NCI-H460 (cell line): ENCODE data around the gene STS. TPM values are rescaled to one million over a fixed set of nuclear protein-coding genes. Genes with fewer than 3 reads are reported as not detected.
A peak's percentile ranks its signal among the peaks of the same experiment; 100 is the strongest.

ENCODE experiments used
- DNase-seq: peaks from one replicate; pipeline ENCODE4 v3.0.0-alpha.2; 2016; ENCODE audit warnings: low read depth; ENCODE audit errors: extremely low read depth
- polyA plus RNA-seq: library from polyadenylated mRNA; depleted of rRNA; stranded (reverse); fragments of >200 nt; gene quantifications from 2 replicates; pipeline ENCODE4 v1.2.3, GENCODE V29; 2014; cell fraction: nucleus; rRNA removed
- total RNA-seq: library from RNA; depleted of rRNA; stranded (reverse); fragments of >200 nt; shearing (Covaris generic); gene quantifications from 2 replicates; pipeline ENCODE4 v1.2.3, GENCODE V29; 2014; rRNA removed

The STS gene, protein sequence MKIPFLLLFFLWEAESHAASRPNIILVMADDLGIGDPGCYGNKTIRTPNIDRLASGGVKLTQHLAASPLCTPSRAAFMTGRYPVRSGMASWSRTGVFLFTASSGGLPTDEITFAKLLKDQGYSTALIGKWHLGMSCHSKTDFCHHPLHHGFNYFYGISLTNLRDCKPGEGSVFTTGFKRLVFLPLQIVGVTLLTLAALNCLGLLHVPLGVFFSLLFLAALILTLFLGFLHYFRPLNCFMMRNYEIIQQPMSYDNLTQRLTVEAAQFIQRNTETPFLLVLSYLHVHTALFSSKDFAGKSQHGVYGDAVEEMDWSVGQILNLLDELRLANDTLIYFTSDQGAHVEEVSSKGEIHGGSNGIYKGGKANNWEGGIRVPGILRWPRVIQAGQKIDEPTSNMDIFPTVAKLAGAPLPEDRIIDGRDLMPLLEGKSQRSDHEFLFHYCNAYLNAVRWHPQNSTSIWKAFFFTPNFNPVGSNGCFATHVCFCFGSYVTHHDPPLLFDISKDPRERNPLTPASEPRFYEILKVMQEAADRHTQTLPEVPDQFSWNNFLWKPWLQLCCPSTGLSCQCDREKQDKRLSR
- 1.5 and 1.9 TPM in 2 replicates for total RNA-seq
- 0.33 and 1.1 TPM in 2 replicates for polyA plus RNA-seq

DNA sequence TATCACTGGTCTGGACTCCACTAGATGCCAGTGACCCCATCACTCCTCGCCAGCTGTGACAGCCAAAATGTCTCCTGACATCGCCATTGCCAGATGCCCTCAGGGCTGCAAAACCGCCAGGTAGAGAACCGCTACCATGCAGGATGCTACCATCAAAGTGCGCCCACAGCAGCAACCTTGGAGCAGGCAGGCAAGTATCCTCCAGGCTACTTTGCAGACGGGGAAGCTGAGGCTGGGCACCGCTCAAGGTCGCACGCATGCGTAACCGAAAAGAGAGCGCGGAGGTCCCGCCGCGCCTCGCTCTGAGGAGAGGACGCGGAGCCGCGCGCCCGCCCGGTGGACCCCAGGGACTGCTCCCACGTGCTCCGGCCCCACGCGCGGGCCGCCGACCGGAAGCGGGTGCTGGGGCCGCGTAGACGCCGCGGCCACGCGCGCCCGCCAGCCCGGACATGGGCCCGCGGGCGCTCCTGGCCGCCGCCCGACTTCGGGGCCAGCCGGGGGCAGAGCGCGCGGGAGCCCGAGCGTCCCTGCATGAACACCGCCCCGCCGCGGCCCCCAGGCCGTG lies at the start of gene STS:
Gene STS (plus strand): TSS at position 300 of the 565 bp plus-strand sequence. CDS start 105,488 bp downstream, outside the sequence.
- DNase-seq: no peak

DNA sequence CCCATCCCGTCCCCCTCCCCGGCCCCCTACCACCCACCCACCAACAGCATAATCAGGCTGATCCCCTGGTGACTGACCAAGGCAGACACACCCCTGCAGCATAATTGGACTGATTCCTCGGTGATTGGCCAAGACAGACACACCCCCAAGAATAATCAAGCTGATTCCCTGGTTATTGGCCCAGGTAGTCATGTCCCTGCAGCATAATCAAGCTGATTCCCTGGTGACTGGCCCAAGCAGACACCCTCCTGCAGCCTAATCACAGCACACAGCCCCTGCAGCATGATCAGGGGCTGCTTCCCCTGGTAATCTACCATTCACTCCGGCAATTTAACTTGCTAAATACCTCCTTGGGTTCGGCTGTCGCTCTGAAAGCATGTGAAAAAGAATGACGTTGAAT lies 47.5 kb upstream of the STS start:
- DNase-seq: no peak

DNA sequence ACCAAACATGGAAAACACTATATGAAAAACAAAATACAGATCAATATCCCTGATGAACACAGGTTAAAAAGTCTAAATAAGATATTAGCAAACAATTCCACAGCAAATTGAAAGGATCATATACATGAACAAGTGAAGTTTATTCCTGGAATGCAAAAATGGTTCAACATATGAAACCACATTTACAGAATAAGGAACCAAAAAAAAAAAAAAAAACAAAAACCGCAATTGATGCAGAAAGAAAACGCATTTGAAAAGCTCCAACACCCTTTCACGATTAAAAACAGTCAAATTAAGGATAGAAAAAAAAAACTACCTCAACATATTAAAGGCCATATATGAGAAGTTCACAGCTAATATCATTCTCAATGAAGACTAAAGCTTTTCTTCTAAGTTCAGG lies 45.4 kb upstream of the STS start:
- no peak for DNase-seq

DNA sequence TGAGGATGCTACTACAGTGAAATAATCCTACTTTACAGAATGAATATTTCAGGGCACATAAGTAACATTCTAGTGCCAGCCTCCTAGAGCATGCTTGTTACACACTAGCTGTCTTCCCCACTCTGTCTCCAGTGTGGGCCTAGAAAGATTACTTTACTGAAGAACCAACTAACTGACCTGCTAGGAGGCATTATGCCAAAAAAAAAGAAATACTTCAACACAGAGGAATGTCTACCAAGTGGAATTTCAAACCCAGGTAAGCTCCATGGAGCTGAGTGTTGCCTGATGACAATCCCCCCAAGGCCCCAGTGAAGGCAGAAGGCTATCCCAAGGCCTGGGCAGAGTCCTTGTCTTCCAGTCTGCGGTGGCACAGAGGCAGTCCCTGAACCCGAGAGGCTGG lies 40.9 kb upstream of the STS start:
- no peak for DNase-seq

DNA sequence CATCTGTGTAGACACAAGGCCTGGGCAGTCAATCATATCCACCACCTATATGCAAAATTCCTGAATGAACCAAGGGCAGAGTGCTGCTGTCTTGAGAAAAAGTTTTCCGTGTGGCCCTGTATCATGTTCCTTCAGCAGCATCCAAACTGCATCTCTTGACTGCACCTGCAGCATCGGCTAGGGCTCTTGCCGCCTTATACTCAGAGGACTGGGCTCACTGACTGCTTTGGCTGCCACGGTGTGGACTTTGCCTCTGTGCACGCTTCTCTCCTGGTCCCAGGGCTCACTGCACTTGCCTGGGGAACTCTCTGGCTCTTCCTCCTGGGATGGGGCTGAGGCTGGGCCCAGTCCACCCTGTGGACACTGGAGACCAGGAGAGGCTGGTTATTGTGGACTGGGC lies 39.5 kb upstream of the STS start:
- DNase-seq: no peak

DNA sequence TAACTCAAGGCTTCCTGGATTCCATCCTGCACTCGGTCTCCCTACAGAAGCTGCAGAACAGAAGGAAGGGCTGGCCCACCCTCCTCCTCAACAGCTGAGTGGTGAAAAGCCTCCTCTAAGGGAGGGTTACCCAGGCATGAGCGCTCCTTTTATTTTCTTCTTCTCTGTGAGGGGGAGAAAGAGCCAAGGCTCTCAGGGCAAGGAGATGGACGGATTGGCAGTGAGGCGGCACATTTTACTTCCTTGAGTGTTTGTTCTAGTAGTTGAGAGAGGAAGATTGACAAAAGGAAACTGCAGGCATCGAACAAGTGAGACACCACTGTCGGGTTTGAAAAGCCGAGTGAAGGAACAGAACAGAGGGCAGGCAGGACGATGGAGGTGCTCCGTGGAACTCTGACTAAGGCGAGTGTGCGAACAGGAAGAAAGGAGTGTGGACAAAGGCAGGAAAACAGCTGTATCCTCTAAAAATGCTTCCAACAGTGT lies 38.4 kb upstream of the STS start:
- no peak for DNase-seq

DNA sequence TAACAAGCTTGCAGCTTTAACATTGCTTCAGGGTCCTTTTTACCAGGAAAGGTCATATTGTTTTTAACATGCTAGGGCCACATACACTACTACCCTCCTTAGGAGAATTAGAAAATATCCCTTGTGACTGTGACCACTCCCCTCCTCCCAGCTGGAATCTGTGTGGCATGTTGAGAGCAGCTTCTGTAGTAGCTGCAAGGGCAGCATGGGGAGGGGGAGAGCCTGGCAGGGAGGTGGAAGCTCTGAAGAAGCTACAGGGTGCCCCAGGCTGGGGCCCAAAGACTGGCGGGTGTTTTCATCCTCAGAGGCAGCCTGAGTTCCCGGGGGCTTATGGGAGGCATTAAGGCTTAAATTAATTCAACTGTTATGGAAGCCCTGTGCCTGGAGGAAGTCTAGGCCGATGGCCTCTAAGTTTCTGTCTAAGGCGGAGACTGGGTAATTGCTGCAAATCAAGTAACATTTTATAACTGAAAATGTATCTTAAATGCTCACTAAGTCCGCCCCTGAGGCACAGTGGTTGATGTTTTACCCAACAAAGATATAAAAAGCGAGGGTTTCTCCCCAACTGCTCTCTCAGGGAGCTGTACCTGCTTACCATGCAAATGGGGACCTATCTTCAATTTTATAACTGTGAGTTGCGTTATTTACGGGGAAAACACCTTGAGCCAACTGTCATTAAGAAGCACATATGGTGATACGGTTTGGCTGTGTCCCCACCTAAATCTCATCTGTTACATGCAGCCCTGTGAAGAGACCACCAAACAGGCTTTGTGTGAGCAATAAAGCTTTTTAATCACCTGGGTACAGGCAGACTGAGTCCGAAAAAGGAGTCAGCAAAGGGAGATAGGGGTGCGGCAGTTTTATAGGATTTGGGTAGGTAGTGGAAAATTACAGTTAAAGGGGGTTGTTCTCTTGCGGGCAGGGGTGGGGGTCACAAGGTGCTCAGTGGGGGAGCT lies 37.4 kb upstream of the STS start:
- DNase-seq: no peak

DNA sequence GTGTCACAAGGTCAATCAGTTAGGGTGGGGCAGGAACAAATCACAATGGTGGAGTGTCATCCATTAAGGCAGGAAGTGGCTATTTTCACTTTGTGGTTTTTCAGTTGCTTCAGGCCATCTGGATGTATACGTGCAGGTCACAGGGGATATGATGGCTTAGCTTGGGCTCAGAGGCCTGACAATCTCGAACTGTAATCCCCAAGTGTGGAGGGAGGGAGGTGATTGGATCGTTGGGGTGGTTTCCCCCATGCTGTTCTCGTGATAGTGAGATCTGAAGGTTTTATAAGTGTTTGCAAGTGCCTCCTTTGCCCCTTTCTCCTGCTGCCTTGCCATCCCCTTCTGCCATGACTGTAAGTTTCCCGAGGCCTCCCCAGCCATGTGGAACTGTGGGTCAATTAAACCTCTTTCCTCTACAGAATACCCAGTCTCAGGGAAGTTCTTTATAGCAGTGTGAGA lies 36.7 kb upstream of the STS start:
- DNase-seq: no peak

DNA sequence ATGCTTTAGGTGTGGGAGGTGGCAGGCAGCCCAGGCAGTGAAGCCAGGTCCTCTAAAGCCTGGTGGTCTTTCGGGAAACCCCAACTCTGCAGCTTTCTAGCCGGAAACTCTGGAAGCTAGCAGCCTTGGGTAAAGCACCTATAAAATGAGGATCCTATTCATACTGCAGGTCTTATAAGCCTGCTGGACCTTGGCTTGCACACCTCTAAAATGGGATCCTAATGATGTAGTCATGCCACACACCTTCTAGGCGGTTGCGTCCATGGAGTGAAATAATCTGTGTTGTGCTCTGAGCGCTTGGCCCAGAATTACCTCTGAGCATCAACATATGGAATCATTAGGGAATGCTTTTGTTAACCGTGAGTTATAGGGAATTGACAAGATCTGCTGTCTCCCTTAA lies 36.0 kb upstream of the STS start:
- DNase-seq: no peak

DNA sequence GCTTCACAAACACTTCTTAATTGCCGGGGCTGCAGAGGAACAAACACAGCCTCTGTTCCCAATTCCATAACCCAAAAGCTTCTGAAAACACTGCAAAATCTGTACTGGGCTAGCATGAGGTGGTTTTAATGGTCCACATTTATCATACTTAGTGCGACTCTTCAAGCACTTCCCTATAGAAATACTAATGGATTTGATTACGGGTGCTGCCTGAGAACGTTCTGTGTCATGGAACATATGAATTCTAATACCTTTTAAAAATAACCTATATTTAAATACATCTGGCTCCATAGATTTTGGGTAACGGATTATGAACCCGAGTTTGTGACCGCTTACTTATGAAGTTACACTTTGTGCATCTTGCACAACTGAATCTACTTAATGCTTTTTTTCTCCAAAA lies 35.4 kb upstream of the STS start:
- DNase-seq: no peak

DNA sequence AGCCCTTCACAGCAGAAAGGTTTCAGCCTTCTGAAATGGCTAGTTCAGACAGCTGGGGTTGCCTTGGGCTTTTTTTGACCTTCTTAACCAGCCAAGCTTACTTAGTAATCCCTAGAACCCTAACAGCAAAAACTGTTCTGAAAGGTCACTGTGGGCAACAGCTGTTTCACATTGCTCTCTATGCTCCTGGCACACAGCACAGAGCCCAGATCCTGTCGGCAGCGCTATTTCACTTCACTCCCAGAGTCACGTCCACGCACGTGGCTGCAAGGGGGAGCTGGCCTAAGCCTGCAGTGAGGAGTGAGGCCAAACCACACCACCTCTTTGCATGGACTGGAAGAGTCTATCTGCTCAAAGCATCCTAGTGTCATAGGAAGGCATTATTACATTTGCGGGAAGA lies 32.0 kb upstream of the STS start:
- no peak for DNase-seq

DNA sequence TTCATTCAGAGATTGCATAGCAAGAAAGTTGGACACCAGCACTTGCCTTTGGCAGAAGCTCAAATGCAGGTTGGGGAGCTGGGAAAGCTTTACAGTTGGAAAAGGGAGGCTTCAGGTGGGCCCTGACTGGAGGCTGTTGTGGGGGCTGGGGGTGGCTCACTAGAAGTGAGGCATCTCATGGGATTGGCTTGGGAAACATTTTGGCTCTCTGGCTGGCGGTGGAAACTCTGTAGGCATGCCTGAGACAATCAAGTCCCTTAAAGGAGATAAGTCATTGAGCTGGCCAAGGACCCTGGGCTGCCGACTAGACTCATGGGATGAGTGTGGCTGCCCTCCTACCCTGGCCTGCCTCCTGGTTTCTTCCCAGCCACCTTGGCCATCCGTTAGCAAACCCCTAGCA lies 31.4 kb upstream of the STS start:
- no peak for DNase-seq

DNA sequence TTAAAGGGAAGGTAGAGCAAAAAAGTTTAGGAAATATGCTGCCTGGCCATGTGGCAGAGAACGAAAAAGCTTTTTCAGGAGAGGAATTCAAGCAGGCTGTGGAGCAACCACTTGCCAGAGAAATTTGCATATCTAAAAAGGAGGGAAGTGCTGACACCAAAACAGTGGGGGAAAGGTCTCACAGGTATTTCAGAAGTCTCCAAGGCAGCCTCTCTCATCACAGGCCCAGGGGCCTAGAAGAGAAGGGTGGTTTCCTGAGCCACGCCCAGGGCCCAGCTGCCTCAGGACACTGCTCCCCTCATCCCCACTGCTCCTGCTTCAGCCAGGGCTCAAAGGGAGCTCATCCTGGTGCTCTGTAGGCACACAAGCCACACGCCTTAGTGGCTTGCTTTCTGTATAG lies 29.9 kb upstream of the STS start:
- no peak for DNase-seq

DNA sequence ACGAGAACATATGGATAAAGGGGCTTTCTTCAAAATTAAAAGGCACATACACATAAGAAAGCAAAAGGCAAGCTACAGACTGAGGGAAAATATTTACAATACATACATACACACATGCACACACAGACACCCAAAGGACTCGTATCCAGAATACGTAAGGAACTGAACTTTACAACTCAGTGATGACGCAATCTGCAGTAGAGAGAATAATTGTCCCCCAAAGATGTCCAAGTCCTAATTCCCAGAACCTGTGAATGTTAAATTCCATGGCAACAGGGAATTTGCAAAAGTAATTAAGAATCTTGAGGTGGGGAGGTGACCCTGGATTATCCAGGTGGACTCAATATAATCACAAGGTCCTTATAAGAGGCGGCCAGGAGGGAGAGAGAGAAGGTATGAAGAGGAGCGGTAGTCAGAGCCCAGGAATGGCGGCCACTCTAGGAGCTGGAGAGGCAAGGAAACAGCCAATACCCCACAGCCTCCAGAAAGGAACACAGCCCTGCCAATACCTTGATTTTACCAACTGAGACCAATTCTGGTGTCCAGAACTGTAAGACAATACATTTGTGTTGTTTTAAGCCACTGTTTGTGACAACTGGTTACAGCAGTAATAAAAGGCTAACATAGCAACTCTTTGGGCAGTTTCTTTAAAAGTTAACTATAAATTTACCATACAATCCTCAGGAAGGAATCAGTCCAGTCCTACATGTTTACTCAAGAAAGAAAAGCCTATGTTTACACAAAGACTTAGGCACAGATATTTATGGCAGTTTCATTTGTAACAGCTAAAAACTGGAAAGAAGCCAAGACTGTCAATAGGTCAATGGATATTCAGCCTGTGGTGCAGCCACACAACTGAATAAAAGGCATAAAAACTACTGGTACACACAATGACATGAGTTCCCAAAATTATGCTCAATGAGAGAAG lies 27.3 kb upstream of the STS start:
- no peak for DNase-seq

DNA sequence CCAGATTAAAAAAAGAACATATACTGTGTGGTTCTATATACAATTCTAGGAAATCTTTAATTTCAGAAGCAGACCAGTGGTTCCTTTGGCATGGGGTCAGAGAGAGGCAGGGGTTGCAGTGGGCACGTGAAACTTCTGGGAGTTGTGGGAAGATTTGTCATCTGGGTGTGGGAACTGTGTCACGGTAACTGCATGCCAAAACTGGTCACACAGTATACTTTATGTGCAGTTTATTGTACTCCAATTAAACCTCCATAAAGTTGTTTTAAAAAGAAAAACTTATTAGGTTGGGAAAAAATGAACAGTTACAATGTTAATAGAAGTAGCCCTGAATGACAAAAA lies 26.7 kb upstream of the STS start:
- no peak for DNase-seq

DNA sequence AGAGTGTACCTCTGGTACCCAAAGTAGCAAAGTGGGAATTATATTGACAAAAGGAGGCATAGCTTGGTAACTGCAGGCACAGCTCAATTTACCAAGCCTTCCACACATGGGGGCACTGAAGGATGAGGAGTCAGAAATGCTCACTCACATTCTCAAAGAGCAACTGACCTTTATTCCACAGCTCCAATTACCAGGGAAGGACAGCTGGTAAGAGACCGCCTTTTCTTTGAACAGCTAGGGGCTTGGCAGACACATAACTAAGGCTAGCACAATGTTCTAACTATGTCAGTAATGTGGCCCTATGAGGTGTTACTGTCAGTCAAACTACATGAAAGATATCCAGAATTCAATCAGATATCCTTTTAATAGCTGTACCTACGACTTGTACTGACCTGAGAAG lies 20.5 kb upstream of the STS start:
- no peak for DNase-seq

DNA sequence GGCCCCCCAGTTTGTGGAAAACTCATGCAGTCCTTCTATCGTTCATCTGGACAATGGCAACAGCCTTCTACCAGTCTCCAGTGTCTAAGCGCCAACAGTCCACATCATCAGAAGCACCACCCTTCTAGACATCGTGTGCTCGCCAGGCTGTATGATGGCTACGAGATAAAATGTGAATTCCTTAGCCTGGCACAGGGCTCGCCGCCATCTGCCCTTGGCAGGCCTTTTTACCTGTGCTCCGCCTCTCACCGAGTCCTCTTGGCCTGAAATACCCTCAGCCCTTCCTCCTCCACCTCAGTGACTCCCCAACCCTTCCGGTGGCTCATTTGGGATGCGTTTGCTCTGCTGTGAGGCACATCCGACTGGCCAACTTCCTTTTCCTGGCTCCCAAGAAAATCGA lies 15.9 kb upstream of the STS start:
- no peak for DNase-seq

DNA sequence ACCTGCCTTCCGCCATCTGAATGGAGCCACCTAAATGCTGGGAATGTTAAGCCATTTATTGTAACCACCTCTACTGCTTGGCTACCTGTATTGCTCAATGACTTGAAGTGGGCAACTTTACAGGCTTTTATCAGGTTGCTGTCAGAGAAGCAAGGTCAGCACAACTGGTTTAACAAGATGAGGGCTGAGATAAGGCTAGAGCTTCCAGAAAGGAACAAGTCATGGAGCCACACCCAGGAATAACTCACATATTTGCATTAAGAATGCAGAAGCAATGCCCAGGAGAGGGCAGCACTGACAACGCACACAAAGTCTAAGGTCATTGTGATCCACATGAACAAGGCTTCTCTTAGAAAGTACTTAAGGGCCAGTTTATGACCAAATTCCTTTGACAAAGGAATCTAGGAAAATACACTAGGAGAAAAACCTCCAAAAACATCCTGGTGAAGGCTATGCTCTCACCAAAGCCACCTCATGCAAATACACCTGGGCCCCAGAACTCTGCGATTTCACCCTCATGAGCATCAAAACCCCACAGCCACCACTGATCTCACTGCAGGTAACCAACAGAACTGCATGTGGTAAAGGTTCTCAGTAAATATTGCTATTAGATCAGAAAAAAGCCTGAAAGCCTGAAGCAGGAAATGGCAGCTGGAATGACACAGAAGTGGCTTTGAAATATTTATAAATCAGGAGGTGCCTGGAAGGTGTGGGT lies 15.0 kb upstream of the STS start:
- peak; percentile 63 for DNase-seq

DNA sequence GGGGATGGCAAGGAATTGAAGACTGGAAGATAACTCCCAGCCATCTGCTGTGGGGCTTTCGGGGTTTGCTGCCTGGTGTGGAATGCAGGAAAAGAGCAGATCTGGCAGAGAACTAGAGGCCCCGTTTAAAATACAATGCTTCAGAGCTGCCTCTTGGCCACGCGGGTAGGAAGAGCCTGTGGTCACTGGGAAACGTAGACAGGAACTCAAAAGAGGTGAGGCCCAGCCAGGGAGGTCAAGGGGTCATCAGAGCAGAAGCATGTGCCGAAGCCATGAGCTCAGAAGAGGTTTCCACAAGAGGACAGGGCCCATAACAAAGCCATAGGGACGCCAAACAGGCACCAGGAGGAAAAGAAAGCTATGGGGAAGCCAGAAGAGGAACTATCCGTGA lies 14.5 kb upstream of the STS start:
- DNase-seq: no peak
